NB4 (cell line): ENCODE data around the gene LYPD1.

Source experiments
- DNase-seq: peaks from one replicate; pipeline ENCODE4 v3.0.0; 2010; ENCODE audit warnings: low read depth
- H3K4me3 ChIP-seq: one replicate; pipeline ENCODE4 v1.5.1; 2011; ENCODE audit warnings: mild to moderate bottlenecking, low read depth, low read length, moderate library complexity
- MYC ChIP-seq: IDR thresholded peaks from 2 replicates; pipeline ENCODE4 v1.6.1; 2011; ENCODE audit warnings: low read depth, low read length
- POLR2A ChIP-seq: IDR thresholded peaks from 2 replicates; pipeline ENCODE4 v1.6.1; 2011; ENCODE audit warnings: mild to moderate bottlenecking; ENCODE audit not compliant: insufficient read length; ENCODE audit errors: extremely low read depth
- TF ChIP-seq, protein P1 (sequence below): IDR thresholded peaks from 2 replicates; pipeline ENCODE4 v1.6.1; 2011; ENCODE audit warnings: low read depth, low read length
- TF ChIP-seq, protein P2 (sequence below): IDR thresholded peaks from one replicate; pipeline ENCODE4 v1.5.1; 2012; ENCODE audit warnings: low read depth, low read length

The LYPD1 gene

DNA sequence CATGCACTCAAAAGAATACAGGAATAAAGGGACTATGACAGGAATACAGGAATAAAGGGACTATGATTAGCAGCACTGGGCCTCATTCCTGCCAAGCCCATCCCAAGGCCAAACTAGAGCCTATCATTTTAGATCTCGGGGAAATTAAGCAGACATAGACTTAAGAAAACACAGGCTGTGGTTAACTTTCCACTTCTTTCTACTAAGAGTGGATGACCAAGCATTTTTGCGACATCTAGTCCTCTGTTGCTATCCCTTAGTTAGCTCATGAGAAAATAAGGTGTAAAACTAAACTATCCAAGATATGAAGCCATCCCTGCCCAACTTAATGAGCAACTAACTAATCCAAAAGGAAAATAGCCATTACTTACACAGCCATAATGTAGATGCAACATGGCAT, 5.9 kb downstream of the LYPD1 start:
- DNase-seq = no peak
- no peak for TF ChIP-seq POLR2A
- no peak for TF ChIP-seq MYC
- TF ChIP-seq, protein P1, sequence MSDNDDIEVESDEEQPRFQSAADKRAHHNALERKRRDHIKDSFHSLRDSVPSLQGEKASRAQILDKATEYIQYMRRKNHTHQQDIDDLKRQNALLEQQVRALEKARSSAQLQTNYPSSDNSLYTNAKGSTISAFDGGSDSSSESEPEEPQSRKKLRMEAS = no peak
- no peak overlapping the region for H3K4me3 ChIP-seq

DNA sequence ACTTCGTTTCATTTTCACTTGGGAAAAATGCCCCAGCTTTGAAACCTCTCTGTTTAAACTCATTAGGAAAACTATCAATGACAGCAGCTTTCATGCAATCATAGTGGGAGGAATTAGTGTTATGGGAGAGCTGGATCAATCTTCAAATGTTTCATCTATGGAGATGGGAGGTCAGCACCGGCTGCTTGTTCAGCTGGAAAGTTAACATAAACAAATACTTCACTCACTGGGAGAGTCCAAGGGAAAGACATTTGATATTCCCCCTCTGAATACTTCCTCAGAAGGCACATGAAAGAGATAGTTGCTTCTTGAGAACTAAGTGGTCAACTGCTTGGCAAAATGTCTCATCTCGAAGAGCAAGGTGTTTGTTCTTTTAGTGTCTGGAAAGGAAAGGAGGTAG, 7.3 kb downstream of the LYPD1 start:
- no peak overlapping the region for H3K4me3 ChIP-seq
- DNase-seq = no peak
- TF ChIP-seq, protein P2, sequence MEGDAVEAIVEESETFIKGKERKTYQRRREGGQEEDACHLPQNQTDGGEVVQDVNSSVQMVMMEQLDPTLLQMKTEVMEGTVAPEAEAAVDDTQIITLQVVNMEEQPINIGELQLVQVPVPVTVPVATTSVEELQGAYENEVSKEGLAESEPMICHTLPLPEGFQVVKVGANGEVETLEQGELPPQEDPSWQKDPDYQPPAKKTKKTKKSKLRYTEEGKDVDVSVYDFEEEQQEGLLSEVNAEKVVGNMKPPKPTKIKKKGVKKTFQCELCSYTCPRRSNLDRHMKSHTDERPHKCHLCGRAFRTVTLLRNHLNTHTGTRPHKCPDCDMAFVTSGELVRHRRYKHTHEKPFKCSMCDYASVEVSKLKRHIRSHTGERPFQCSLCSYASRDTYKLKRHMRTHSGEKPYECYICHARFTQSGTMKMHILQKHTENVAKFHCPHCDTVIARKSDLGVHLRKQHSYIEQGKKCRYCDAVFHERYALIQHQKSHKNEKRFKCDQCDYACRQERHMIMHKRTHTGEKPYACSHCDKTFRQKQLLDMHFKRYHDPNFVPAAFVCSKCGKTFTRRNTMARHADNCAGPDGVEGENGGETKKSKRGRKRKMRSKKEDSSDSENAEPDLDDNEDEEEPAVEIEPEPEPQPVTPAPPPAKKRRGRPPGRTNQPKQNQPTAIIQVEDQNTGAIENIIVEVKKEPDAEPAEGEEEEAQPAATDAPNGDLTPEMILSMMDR = no peak
- TF ChIP-seq POLR2A (no peak), MYC (no peak)
- TF ChIP-seq, protein P1 = no peak

DNA sequence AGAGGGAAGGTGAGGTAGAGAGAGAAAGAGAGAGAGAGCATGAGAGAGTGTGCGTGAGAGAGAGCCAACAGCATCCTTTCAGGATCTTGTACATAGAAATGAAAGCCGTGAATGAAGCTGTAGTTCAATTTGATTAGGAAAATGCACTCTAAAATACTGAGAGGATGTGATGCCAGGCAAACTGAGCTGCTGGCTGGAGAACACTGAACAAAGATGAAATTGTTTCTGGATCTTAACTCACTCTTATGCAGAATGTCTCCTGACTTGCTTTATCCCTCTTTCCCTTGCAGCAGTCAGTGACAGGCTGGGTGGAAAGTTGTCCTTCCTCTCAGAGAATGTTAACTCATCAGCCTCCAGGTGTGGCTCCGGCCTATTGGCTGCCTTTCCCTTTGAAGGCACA, 10.7 kb downstream of the LYPD1 start:
- H3K4me3 ChIP-seq = no peak overlapping the region
- DNase-seq = no peak
- TF ChIP-seq MYC (no peak), POLR2A (no peak)
- TF ChIP-seq, protein P2 = no peak
- TF ChIP-seq, protein P1 = no peak

DNA sequence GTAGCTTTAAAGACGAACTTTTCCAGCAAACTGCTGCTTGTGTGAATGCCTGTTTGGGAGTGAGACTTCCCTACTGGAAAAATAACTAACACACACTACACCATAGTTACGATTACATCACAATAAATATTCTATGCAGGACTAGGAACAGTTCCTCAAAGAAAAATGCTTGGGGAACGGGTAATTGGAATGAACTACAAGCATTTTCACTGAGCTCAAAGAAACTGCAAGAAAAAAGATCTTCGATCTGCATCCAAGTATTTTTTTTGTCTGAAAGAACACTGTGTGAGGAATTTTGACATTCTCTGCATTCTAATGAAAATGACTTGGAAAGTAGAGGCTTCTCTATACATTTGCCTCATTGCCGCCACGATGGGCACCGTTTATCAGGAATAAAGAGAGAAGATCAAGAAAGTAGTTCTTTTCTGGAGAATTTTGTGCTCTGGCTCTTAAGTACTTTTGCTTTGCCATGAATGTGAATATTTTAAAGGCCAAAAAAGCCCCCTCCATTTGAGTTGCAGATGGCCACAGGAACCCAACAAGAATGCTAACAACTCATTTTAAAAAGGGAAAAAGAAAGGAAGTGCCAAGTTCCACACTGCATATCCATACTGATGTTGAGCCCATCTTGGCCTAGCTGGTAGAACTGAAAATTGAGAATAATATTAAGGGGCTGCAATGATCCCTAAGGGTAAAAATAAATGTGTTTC, 13.6 kb downstream of the LYPD1 start:
- DNase-seq = no peak
- H3K4me3 ChIP-seq = no peak overlapping the region
- TF ChIP-seq, protein P1 = no peak
- TF ChIP-seq POLR2A (no peak), MYC (no peak)
- TF ChIP-seq, protein P2 = no peak

DNA sequence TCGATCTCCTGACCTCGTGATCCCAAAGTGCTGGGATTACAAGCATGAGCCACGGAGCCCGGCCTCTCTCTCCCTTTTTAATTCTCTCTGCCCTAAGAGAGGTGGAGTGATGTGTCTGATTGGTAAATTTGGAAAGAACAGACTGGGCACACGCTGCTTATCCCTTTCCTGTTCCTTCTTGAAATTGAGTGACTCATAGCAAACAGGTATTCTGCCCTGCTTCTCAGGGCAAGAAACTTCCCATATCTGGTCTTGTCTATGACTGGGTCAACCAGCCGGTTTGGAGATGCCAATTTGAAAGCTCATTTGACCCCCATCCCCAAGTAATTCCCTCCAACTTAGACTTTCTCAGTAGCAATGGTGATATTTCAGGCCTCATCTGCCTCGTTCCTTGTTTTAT, 15.0 kb downstream of the LYPD1 start:
- H3K4me3 ChIP-seq = no peak overlapping the region
- TF ChIP-seq MYC (no peak), POLR2A (no peak)
- TF ChIP-seq, protein P2 = no peak
- DNase-seq = no peak

DNA sequence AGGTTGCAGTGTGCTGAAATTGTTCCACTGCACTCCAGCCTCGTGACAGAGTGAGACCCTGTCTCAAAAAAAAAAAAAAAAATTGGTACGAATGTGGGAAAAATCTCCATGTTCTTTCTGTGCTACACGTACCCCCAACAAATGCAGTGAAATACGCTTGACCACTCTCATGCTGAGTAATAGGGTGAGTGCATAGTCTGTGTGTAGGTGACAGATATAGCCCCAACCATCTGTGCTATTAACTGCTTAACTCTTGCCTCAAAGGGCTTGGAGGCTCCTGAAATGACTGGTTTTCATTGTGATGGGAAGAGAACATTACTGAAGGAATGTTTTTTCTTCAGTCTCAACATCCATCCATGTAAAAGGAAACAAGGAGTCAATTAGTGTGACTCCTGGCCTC, 15.7 kb downstream of the LYPD1 start:
- TF ChIP-seq, protein P1 = no peak
- TF ChIP-seq POLR2A (no peak), MYC (no peak)
- TF ChIP-seq, protein P2 = no peak
- no peak for DNase-seq

More for the DNA sequence above, 15.7 kb downstream of the LYPD1 start:
- no peak overlapping the region for H3K4me3 ChIP-seq
